ENCODE results near the gene MPND.

GRCh38 chr19:4406626-4407025, 63.3 kb downstream of the MPND start:
- TF ChIP-seq POLR2A (IDR thresholded peaks at IDR 0.05; ENCODE audit: low read length) = no peak
- TF ChIP-seq GATA1 (IDR thresholded peaks at IDR 0.05; ENCODE audit: low read depth, low read length) = no peak
